Liver (tissue), 3 donors: ENCODE measurements around the gene PRIMA1.

ENCODE experiments used
- GABPA ChIP-seq, 2 donors: IDR thresholded peaks in 1 of 2; conservative IDR thresholded peaks in 1 of 2; 2 replicates each; pipeline ENCODE4 v1.6.1; 2016; ENCODE audit warnings: antibody characterized with exemption in 2 of 2, mild to moderate bottlenecking in 1 of 2, moderate library complexity in 1 of 2
- RAD21 ChIP-seq, 2 donors: IDR thresholded peaks; 2 replicates each; pipeline ENCODE4 v1.6.1; 2016; ENCODE audit warnings: antibody characterized with exemption in 2 of 2, mild to moderate bottlenecking in 2 of 2
- YY1 ChIP-seq: IDR thresholded peaks from 2 replicates; pipeline ENCODE4 v1.6.1; 2016; ENCODE audit warnings: antibody characterized with exemption, mild to moderate bottlenecking
- TF ChIP-seq, protein P1 (sequence below): fragments of 150-350 bp; IDR thresholded peaks from 2 replicates; pipeline ENCODE4 v1.5.1; 2017; ENCODE audit warnings: improper control_type of control experiment, low read depth, low read length; ENCODE audit not compliant: missing input control
- donor health status: healthy.
- donor health status: healthy.

DNA sequence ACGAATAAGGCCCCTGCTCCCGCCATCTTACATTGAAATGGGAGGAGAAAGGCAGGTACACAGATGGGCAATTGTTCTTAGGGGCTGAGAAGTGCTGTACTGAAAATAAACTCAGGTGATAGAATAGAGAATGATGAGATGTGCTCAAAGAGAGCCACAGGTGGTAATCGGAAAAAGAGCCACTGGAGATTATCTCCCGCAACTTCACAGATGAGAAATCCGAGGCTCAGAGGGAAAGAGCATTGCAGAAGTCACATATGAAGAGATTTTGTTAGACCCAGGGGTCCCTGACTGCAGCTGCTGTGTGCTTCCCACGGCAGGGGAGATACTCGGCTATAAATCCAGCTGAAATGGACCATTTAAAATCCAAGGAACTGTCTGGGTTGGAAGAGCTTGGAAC lies 73.7 kb downstream of the PRIMA1 start:
- TF ChIP-seq YY1 (no peak), RAD21 (IDR thresholded peaks at IDR 0.05) (no peak), GABPA (IDR thresholded peaks at IDR 0.05 in 1 of 2, conservative IDR thresholded peaks at IDR 0.05 in 1 of 2) (no peak)
- TF ChIP-seq, protein P1, sequence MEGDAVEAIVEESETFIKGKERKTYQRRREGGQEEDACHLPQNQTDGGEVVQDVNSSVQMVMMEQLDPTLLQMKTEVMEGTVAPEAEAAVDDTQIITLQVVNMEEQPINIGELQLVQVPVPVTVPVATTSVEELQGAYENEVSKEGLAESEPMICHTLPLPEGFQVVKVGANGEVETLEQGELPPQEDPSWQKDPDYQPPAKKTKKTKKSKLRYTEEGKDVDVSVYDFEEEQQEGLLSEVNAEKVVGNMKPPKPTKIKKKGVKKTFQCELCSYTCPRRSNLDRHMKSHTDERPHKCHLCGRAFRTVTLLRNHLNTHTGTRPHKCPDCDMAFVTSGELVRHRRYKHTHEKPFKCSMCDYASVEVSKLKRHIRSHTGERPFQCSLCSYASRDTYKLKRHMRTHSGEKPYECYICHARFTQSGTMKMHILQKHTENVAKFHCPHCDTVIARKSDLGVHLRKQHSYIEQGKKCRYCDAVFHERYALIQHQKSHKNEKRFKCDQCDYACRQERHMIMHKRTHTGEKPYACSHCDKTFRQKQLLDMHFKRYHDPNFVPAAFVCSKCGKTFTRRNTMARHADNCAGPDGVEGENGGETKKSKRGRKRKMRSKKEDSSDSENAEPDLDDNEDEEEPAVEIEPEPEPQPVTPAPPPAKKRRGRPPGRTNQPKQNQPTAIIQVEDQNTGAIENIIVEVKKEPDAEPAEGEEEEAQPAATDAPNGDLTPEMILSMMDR, result no peak
